ENCODE results near the gene ACIN1. TPM values are rescaled to one million over a fixed set of nuclear protein-coding genes. Genes with fewer than 3 reads are reported as not detected.

The ACIN1 gene
- polyA plus RNA-seq, 1 donor (not counting 4 experiments of a cell fraction or from before 2014, with no cell fraction given) = 104 TPM

DNA sequence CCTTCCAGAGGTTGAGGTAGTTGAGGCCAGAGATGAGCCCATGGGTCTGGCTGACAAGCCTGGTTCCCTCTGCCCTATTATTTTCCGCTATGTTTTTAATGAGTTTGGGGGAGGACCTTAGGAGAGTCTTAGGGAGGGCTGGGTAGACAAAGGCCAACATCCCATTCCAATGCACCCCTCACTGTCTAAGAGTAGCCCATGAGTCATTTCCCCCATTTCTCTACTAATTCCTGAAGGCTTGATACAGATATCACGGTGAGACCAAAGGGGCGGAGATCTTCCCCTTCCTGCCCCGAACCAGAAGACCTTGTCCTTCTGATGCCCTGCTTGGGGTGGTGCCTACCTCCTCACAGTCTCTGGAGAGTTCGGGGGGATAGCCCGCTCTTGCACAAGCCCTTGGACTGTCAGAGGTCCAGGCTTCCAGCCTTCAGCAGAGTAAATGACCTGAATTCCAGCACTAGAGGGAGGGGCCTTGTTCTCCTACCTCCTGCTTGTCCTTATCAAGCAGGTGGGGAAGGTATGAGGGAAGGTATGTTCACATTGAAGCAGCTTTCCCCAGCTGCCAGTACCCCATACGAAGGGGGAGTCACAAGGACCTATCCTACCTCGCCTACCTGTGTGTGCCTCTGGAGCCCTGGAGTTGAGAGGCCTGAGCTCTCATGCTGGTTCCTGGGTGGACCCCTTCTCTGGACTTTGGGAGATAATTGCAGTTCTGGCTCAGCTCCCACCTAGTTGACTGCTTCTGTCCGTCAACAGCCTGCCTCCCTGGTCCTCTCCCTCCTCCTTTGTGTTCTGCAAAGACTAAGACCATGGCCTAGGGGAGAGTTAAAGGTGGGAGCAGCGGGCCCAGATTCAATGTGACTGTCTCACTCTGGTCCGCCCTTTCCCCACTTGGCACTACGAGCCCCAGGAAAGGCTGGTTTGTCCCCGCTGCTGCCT, 49.2 kb downstream of the ACIN1 start:
- Histone ChIP-seq H3K27me3 (ENCODE audit: control insufficient read depth, extremely low read depth, insufficient read depth, low read length) (no peaks in the 10 kb centered on the region), H3K27ac (ENCODE audit: control insufficient read depth, insufficient read depth, low read length) (no peak overlapping the region), H3K4me1 (ENCODE audit: control insufficient read depth, extremely low read depth, insufficient read depth, low read length) (no peaks in the 10 kb centered on the region), H3K4me2 (ENCODE audit: control insufficient read depth, extremely low read depth, insufficient read depth, low read depth, low read length) (no peak overlapping the region), H3K9me1 (ENCODE audit: control insufficient read depth, extremely low read depth, insufficient read depth, low read length) (no peaks in the 10 kb centered on the region), H3K9me3 (ENCODE audit: control insufficient read depth, low read depth, low read length) (no peaks in the 10 kb centered on the region), H3K36me3 (ENCODE audit: control insufficient read depth in 2 of 2, extremely low read depth in 1 of 2, insufficient read depth in 2 of 2, low read length in 2 of 2) (no peaks in the 10 kb centered on the region), H2AFZ (ENCODE audit: control insufficient read depth, low read length) (no peak overlapping the region), H3K4me3 (ENCODE audit: control insufficient read depth in 2 of 3, extremely low read depth in 1 of 3, insufficient read depth in 2 of 3, low read depth in 1 of 3, low read length in 3 of 3) (no peak overlapping the region), H3K9ac (ENCODE audit: control insufficient read depth, extremely low read depth, insufficient read depth, low read length) (no peak overlapping the region), H4K20me1 (ENCODE audit: control insufficient read depth, extremely low read depth, insufficient read depth, low read length) (no peaks in the 10 kb centered on the region), H3K79me2 (ENCODE audit: control insufficient read depth, insufficient read depth, low read length) (no peaks in the 10 kb centered on the region)
- no peak for FAIRE-seq
- dilution Hi-C loops (cut with MboI; ENCODE audit: extremely low pct_ligation_motif_present, low sequenced_read_pairs) = no loop called here
- DNase-seq (ENCODE audit: low read depth, low spot score) = no peak
- TF ChIP-seq CTCF (optimal IDR thresholded peaks at IDR 0.05 in 1 of 3, IDR thresholded peaks at IDR 0.05 in 1 of 3, conservative IDR thresholded peaks at IDR 0.05 in 1 of 3; ENCODE audit: extremely low read depth in 1 of 3, insufficient read depth in 2 of 3, low read length in 3 of 3) (no peak), EZH2 (IDR thresholded peaks at IDR 0.05; ENCODE audit: low read length) (no peak)

DNA sequence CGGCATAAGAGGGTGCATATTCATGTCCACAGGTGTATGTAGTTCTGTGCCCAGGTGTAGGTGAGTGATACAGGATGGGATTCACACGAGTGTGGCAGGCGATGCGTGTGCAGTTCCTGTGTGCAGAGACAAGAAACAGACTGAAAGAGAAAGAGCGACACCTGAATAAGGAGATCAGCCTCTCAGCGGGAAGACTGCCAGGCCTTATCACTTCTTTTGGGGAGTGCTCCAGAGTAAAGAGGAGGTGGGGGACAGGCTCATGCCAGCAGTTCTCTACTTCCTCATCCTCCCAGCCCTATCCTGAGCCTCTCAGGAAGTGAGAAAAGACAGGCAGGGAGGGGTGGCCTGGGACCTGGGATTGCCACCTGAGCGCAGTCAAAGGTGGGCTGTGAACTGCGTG, 50.1 kb downstream of the ACIN1 start:
- H3K27ac ChIP-seq (ENCODE audit: control insufficient read depth, insufficient read depth, low read length) = no peak overlapping the region
- H3K79me2 ChIP-seq (ENCODE audit: control insufficient read depth, insufficient read depth, low read length) = no peaks in the 10 kb centered on the region
- H3K36me3 ChIP-seq (ENCODE audit: control insufficient read depth in 2 of 2, extremely low read depth in 1 of 2, insufficient read depth in 2 of 2, low read length in 2 of 2) = no peaks in the 10 kb centered on the region
- FAIRE-seq (no peak), DNase-seq (ENCODE audit: low read depth, low spot score) (no peak)
- dilution Hi-C loops (cut with MboI; ENCODE audit: extremely low pct_ligation_motif_present, low sequenced_read_pairs) = no loop called here
- no peaks in the 10 kb centered on the region for H4K20me1 ChIP-seq (ENCODE audit: control insufficient read depth, extremely low read depth, insufficient read depth, low read length)
- H3K9me3 ChIP-seq (ENCODE audit: control insufficient read depth, low read depth, low read length) = no peaks in the 10 kb centered on the region
- no peaks in the 10 kb centered on the region for H3K27me3 ChIP-seq (ENCODE audit: control insufficient read depth, extremely low read depth, insufficient read depth, low read length)
- TF ChIP-seq CTCF (optimal IDR thresholded peaks at IDR 0.05 in 1 of 3, IDR thresholded peaks at IDR 0.05 in 1 of 3, conservative IDR thresholded peaks at IDR 0.05 in 1 of 3; ENCODE audit: extremely low read depth in 1 of 3, insufficient read depth in 2 of 3, low read length in 3 of 3) (no peak), EZH2 (IDR thresholded peaks at IDR 0.05; ENCODE audit: low read length) (no peak)
- H3K9me1 ChIP-seq (ENCODE audit: control insufficient read depth, extremely low read depth, insufficient read depth, low read length) = no peaks in the 10 kb centered on the region
- no peak overlapping the region for H3K9ac ChIP-seq (ENCODE audit: control insufficient read depth, extremely low read depth, insufficient read depth, low read length)
- no peaks in the 10 kb centered on the region for H3K4me1 ChIP-seq (ENCODE audit: control insufficient read depth, extremely low read depth, insufficient read depth, low read length)
- H2AFZ ChIP-seq (ENCODE audit: control insufficient read depth, low read length) = no peak overlapping the region
- no peak overlapping the region for H3K4me3 ChIP-seq (ENCODE audit: control insufficient read depth in 2 of 3, extremely low read depth in 1 of 3, insufficient read depth in 2 of 3, low read depth in 1 of 3, low read length in 3 of 3)
- no peak overlapping the region for H3K4me2 ChIP-seq (ENCODE audit: control insufficient read depth, extremely low read depth, insufficient read depth, low read depth, low read length)

Data from keratinocyte (primary cell).